ENCODE data around the gene RASAL2. TPM values are rescaled to one million over a fixed set of nuclear protein-coding genes. Genes with fewer than 3 reads are reported as not detected.

Gene RASAL2
- total RNA-seq, 4 donors from 2014 or later, result 19.7 to 36.7 (median 27.4) TPM

GRCh38 chr1:178529364-178530036, 435.6 kb downstream of the RASAL2 start:
- TF ChIP-seq CTCF (IDR thresholded peaks at IDR 0.05; ENCODE audit: low read depth), result no peak

- TF ChIP-seq CTCF (IDR thresholded peaks at IDR 0.05; ENCODE audit: low read depth), result no peak
Observed at GRCh38 chr1:178530037-178530402, 436.1 kb downstream of the RASAL2 start.

- TF ChIP-seq CTCF (IDR thresholded peaks at IDR 0.05; ENCODE audit: low read depth), result no peak
Observed at GRCh38 chr1:178530502-178530901, 436.6 kb downstream of the RASAL2 start.

GRCh38 chr1:178531887-178532286, 438.0 kb downstream of the RASAL2 start:
- no peak for TF ChIP-seq CTCF (IDR thresholded peaks at IDR 0.05; ENCODE audit: low read depth)

GRCh38 chr1:178532392-178532791, 438.5 kb downstream of the RASAL2 start:
- no peak for TF ChIP-seq CTCF (IDR thresholded peaks at IDR 0.05; ENCODE audit: low read depth)

- TF ChIP-seq CTCF (IDR thresholded peaks at IDR 0.05; ENCODE audit: low read depth), result no peak
Observed at GRCh38 chr1:178533121-178533946, 439.4 kb downstream of the RASAL2 start.

Small RNA genes lying within 50 kb of the gene (small RNA-seq; reads per million reads assigned to genes)
- not detected for gene RF00017

Other genes with a start within 250 kb of the RASAL2 start
- 1 to 10 TPM; 2.9 to 8.5 (median 4.5) TPM for gene SEC16B, start 124.0 kb upstream of the RASAL2 start, total RNA-seq

Measured in subcutaneous adipose tissue (tissue), 4 donors.